Activated naive CD4-positive, alpha-beta T cell treated with anti-CD3 and anti-CD28 coated beads, Interleukin-2, amount 10 ng/mL, durations not matched to agents 7 days and 5 days (primary cell): Measurements from ENCODE around the gene GK2.

Experiments used
- CTCF ChIA-PET: fragments of 350-600 bp; sonication (Branson Sonifier 250); formaldehyde crosslinking; loops from one replicate; lab custom pipeline; 2021; ENCODE audit warnings: antibody characterized with exemption; lab: Charles Lee
- DNase-seq: peaks from one replicate; pipeline ENCODE4 v3.0.0-alpha.2; 2020
- H3K27ac Mint-ChIP-seq: one replicate; pipeline ENCODE4 v1.8.0; 2021; ENCODE audit warnings: mild to moderate bottlenecking, moderate library complexity, mixed read lengths
- H3K27me3 Mint-ChIP-seq: one replicate; pipeline ENCODE4 v1.8.0; 2021; ENCODE audit warnings: mild to moderate bottlenecking, mixed read lengths
- H3K36me3 Mint-ChIP-seq: one replicate; pipeline ENCODE4 v1.8.0; 2021; ENCODE audit warnings: mixed read lengths
- H3K4me1 Mint-ChIP-seq: one replicate; pipeline ENCODE4 v1.8.0; 2021; ENCODE audit warnings: mixed read lengths
- H3K4me3 Mint-ChIP-seq: one replicate; pipeline ENCODE4 v1.8.0; 2021; ENCODE audit warnings: mild to moderate bottlenecking, moderate library complexity, mixed read lengths
- H3K9me3 Mint-ChIP-seq: one replicate; pipeline ENCODE4 v1.8.0; 2021; ENCODE audit warnings: mixed read lengths

The GK2 gene

GRCh38 chr4:79358438-79358837, 49.6 kb downstream of the GK2 start:
- Mint-ChIP-seq H3K4me3 (no peak overlapping the region), H3K36me3 (no peaks in the 10 kb centered on the region), H3K9me3 (no peaks in the 10 kb centered on the region), H3K27me3 (no peaks in the 10 kb centered on the region), H3K4me1 (no peaks in the 10 kb centered on the region), H3K27ac (no peak overlapping the region)
- CTCF ChIA-PET, result no interaction called here
- no peak for DNase-seq

GRCh38 chr4:79357365-79357764, 50.7 kb downstream of the GK2 start:
- Mint-ChIP-seq H3K9me3 (no peaks in the 10 kb centered on the region), H3K27me3 (no peaks in the 10 kb centered on the region), H3K27ac (no peak overlapping the region), H3K36me3 (no peaks in the 10 kb centered on the region), H3K4me3 (no peak overlapping the region), H3K4me1 (no peaks in the 10 kb centered on the region)
- DNase-seq, result no peak
- CTCF ChIA-PET, result interaction anchor here (0.6 kb wide), 1 partner anchor 196 kb away, joined by 3 read pairs; no protein-coding TSS in a partner anchor
